HG02852 (cell line): ENCODE measurements around the gene SGCA.
A peak's percentile ranks its signal among the peaks of the same experiment; 100 is the strongest.

ENCODE experiments used
- ATAC-seq: cut with Tn5 transposase; IDR thresholded peaks from one replicate; pipeline ENCODE4 v1.9.1; 2021; ENCODE audit warnings: mild to moderate bottlenecking, moderate library complexity; ENCODE audit not compliant: unreplicated experiment

SGCA gene

GRCh38 chr17:50148226-50149090, 17.3 kb upstream of the SGCA start:
- ATAC-seq: peak; percentile 45

- no peak for ATAC-seq
Observed at GRCh38 chr17:50149091-50149416, 16.8 kb upstream of the SGCA start.

DNA sequence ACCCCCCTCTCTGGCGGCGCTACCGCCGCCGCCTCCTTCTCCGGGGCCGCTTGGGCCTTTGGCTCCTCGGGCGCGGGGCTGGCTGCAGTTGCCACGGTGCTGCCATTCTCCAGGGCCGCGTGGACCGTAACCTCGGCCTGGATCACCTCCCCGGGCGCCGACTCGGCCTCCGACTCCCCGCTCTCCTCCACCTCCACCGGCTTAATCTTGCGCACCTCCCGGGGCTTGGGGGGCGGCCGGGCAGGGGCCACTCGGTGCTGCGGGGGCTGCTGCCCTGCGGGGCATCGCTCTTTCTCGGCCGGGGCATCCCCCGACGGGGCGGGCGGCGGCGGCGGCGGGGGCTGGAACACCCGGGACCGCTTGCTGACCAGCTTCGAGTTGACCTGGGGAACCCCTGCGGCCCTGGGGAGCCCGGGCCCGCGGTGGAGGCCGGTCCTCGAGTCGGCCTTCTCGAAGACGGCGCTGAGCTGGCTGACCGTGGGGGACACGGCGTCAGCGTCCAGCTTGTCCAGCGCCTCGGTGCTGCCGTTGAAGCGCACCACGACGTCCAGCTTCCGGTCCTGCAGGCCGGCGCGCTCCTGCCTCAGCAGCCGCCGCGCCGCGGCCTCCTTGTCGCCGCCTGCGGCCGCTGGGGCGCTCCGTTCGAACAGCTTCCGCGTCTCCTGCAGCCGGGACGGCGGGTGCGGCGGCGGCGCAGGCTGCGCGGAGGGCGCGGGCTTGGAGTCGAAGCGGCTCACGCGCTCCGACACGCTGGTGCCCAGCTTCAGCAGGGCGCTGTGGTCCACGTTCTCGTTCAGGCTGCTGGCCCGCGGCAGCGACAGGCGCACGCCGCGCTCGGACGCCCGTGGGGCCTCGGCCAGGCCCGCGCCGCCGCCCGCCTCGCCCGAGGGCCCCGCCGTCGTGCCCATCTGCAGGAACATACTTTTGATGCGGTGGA, 16.1 kb upstream of the SGCA start:
- ATAC-seq: no peak

DNA sequence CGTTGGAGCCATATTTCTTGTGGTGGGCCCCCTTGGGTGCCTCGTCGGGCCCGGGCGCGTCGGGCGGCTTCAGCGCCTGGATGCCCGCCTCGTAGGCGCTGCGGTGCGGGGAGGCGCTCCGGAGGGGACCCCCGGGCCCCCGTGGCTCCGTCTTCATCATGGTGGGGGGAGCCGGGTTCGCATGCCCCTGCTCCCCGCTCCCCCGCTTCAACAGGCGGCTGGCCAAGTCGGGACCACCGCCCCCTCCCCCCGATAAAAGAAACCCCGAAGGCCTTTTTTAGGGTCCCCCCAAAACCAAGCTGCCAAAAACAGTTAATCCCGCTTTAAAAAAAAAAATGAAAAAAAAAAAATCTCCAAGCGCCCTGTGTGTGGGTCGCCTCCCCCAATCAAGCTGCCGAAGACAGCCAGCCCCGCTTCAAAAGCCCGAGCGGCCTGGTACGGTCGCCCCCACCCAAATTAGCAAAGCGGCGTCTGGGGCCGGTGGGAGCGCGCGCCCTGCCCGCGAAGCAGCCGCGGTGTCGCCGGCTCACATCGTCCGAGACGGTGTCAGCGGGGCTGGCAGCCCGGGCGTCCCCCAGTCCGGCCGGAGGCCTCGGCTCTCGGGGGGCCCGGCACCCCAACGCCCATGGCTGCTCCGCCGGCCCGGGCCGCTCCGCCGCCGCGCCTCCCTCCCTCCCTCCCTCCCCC, 15.3 kb upstream of the SGCA start, which contains the start of gene PPP1R9B:
PPP1R9B (minus strand) TSS at position 324 of the 687 bp plus-strand sequence; CDS start at position 160, 164 bp downstream.
- ATAC-seq: no peak

GRCh38 chr17:50151041-50151936, 14.5 kb upstream of the SGCA start:
- ATAC-seq: peak; percentile 41

DNA sequence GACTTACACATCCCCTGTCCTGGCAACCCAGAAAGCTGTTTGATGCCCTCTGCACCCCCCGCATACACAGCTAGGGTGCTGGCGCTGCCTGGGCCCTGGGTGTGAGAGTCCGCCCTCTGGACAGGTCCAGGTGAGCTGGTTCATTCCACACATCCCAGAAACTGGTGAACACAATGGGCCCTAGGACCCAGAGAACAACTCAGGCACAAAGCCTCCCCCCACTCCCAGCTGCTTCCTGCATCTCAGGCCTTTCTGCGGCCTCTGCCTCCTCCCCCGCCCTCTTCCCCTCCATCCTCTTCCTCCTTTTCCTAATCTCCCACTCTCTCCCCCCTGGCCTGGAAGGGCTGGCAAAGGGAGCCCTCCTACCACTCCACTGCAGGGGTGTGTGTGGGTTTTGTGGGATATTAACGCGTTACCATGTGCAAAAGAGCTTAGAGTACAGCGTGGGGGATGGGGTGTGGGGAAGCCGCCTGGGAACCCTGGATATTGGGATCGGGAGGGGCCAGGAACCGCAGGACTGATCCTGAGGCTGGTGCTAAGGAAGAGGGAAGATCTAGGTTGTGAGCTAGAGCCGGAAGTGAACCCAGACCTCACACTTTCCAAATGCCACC, 13.8 kb upstream of the SGCA start:
- no peak for ATAC-seq

GRCh38 chr17:50152736-50153135, 13.1 kb upstream of the SGCA start:
- ATAC-seq: no peak

- no peak for ATAC-seq
Observed at GRCh38 chr17:50153650-50154575, 11.9 kb upstream of the SGCA start.

- no peak for ATAC-seq
Observed at GRCh38 chr17:50154604-50155003, 11.2 kb upstream of the SGCA start.

DNA sequence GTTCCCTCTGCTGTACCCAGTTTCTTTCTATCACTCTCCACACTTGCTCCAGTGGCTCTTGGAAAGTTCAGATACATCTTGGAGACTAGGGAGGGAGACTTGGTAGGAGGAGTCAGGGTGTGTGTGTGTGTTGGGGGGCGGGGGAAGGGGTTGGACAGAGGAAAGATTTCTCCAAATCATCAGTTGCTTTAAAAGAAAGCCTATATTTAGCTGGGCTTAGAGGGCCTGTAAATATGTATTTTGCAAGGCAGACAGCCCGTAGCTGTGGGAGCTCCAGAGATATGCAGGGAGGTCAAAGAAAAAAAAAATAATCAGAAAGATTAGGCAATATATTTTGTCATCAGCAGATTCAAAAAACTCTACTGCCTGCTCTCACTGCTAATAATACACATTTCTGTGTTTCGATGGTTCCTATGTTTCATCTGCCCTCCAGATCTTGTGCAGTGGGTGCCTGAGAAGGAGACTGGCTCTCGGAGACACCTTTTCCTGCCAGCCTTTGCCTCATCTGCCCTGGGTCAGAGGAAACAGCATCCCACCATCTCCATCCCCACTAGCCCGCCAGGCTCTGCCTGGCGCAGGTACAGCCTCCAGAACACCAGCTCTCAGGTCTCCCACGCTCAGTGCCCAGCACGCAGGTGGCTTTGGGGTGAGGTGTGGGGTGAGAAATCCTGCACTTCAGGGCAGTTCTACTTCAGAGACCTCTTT, 10.5 kb upstream of the SGCA start:
- ATAC-seq: no peak

GRCh38 chr17:50157891-50158290, 7.9 kb upstream of the SGCA start:
- ATAC-seq: no peak

- peak; percentile 92 for ATAC-seq
Observed at GRCh38 chr17:50161023-50161910, 4.5 kb upstream of the SGCA start.

DNA sequence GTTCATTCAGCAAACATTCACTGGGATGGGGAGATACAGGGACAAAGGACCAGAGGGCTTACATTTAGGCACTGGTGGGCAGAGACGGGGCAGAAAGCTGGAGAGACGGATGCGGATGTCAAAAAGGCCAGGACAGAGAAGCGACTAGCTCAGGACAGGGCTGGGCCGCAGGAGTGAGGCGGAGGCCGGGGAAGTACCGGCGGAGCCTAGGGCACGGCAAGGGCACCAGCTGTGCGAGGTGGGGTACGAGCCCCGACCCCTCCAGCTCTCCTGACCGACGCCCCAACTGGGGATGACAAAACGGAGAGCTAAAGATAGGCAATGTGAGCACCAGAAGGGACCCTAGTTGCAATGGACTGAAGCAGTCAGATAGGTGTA, 3.9 kb upstream of the SGCA start:
- no peak for ATAC-seq

DNA sequence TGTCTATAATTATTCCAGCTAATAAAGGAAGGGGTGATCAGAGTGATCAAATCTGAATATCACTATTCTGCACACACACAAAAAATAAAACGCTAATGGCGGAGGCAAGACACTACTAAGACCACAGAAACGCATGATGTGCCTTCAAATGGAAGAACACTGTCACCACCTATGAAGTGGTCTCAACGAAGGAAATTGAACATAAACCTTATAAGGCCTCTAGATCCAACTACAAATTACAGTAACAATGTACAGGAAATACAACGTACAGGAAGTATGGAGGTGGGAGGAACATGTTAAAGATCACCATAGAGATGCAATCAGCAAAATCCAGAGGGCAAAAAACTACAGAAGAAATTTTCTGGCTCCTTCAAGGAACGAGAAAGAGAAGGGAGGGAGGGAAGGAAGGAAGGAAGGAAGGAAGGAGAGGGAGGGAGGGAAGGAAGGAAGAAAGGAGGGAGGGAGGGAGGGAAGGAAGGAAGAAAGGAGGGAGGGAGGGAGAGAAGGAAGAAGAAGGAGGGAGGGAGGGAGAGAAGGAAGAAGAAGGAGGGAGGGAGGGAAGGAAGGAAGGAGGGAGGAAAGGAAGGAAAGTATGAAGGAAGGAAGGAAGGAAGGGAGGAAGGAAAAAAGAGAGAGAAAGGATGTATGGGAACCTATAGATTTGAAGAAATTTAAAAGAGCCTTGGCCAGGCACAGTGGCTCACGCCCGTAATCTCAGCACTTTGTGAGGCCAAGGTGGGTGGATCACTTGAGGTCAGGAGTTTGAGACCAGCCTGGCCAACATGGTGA, 3.1 kb upstream of the SGCA start:
- no peak for ATAC-seq

- ATAC-seq: no peak
Observed at GRCh38 chr17:50163843-50164696, 1.7 kb upstream of the SGCA start.

GRCh38 chr17:50164697-50164988, 1.2 kb upstream of the SGCA start:
- ATAC-seq: no peak
